ENCODE data around the gene MRC1. TPM values are rescaled to one million over a fixed set of nuclear protein-coding genes. Genes with fewer than 3 reads are reported as not detected.
"Not testable (repeated sequence)": the region's sequence is repeated elsewhere in the genome, so short reads cannot be mapped to it uniquely, and the experiment has no call there.

Gene MRC1
- total RNA-seq, 5 donors from 2014 or later (not counting 1 experiment from before 2014, with no cell fraction given): 0.53 to 0.76 (median 0.60) TPM; not detected in 2

GRCh38 chr10:17954372-17954771 is 145.2 kb downstream of the MRC1 start:
- H3K4me1 Mint-ChIP-seq, H3K36me3 Mint-ChIP-seq, POLR2A ChIA-PET: not testable (repeated sequence)

DNA sequence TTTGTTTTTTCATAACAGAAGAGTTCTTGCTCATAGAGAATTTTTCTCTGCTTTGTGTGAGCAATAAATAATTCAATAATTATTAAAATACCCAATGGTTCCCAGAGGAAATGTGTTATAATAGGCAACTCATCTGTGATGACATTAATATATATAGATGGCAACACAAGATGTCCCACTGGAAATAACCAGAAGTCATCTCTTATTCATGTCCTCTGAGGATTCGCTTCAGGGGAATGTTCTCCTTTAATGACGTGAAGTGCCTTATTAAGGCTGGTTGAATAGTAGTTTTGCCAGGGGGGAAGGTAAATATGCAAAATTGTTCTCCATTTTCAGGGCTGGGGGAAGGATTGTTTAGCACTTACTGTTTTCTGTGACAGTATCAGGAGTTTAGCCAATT is 145.7 kb downstream of the MRC1 start:
- Histone ChIP-seq H3K27ac (ENCODE audit: low read length) (no peak overlapping the region), H3K4me1 (ENCODE audit: control insufficient read depth in 1 of 2, extremely low read depth in 1 of 2, insufficient read depth in 2 of 2, low read length in 2 of 2) (no peaks in the 10 kb centered on the region), H3K9me3 (no peaks in the 10 kb centered on the region), H3K36me3 (ENCODE audit: control insufficient read depth in 2 of 2, extremely low read depth in 1 of 2, insufficient read depth in 1 of 2, low read length in 1 of 2) (no peaks in the 10 kb centered on the region), H3K4me3 (ENCODE audit: control insufficient read depth in 1 of 2, extremely low read depth in 1 of 2, low read length in 1 of 2) (no peak overlapping the region), H3K27me3 (replicated peaks in 1 of 2; ENCODE audit: control insufficient read depth in 2 of 2, extremely low read depth in 1 of 2, insufficient read depth in 2 of 2, low read length in 1 of 2) (no peaks in the 10 kb centered on the region)
- Mint-ChIP-seq H3K4me3 (no peak overlapping the region), H3K9me3 (peaks cover 0 to 5% (median 3%) of the 10 kb centered on the region in 3 donors), H3K27ac (no peak overlapping the region), H3K4me1 (no peaks in the 10 kb centered on the region), H3K27me3 (peaks cover 0 to 3% of the 10 kb centered on the region in 2 donors), H3K36me3 (no peaks in the 10 kb centered on the region)
- WGBS (ENCODE audit: insufficient coverage): 100% methylated on average over 2 of the region's 2 CpGs
- CTCF ChIA-PET: interaction anchor here in 1 of 2 donors (0.6 kb wide), 1 partner anchor 1622 kb away, joined by 3 read pairs; no protein-coding TSS in a partner anchor
- POLR2A ChIA-PET: no interaction called here
- no peak for DNase-seq
- no peak for ATAC-seq (replicated peaks in 1 of 4)

More at GRCh38 chr10:17954372-17954771, 145.2 kb downstream of the MRC1 start:
- H3K27ac ChIP-seq (ENCODE audit: low read length); H3K27ac Mint-ChIP-seq; H3K9me3 Mint-ChIP-seq; H3K4me3 Mint-ChIP-seq; ATAC-seq (replicated peaks in 1 of 4); H3K27me3 Mint-ChIP-seq; CTCF ChIA-PET; H3K36me3 ChIP-seq (ENCODE audit: control insufficient read depth in 2 of 2, extremely low read depth in 1 of 2, insufficient read depth in 1 of 2, low read length in 1 of 2); DNase-seq; H3K27me3 ChIP-seq (replicated peaks in 1 of 2; ENCODE audit: control insufficient read depth in 2 of 2, extremely low read depth in 1 of 2, insufficient read depth in 2 of 2, low read length in 1 of 2); H3K9me3 ChIP-seq; H3K4me1 ChIP-seq (ENCODE audit: control insufficient read depth in 1 of 2, extremely low read depth in 1 of 2, insufficient read depth in 2 of 2, low read length in 2 of 2); H3K4me3 ChIP-seq (ENCODE audit: control insufficient read depth in 1 of 2, extremely low read depth in 1 of 2, low read length in 1 of 2): not testable (repeated sequence)
- no CpG with 5 or more reads among the region's 10 CpGs for WGBS (ENCODE audit: insufficient coverage)

- no peaks in the 10 kb centered on the region for H3K4me1 Mint-ChIP-seq
- peaks cover 2 to 8% (median 7%) of the 10 kb centered on the region in 3 donors for H3K9me3 Mint-ChIP-seq
- Histone ChIP-seq H3K9me3 (no peaks in the 10 kb centered on the region), H3K4me3 (ENCODE audit: control insufficient read depth in 1 of 2, extremely low read depth in 1 of 2, low read length in 1 of 2) (no peak overlapping the region), H3K27me3 (replicated peaks in 1 of 2; ENCODE audit: control insufficient read depth in 2 of 2, extremely low read depth in 1 of 2, insufficient read depth in 2 of 2, low read length in 1 of 2) (no peaks in the 10 kb centered on the region), H3K4me1 (ENCODE audit: control insufficient read depth in 1 of 2, extremely low read depth in 1 of 2, insufficient read depth in 2 of 2, low read length in 2 of 2) (no peaks in the 10 kb centered on the region), H3K36me3 (ENCODE audit: control insufficient read depth in 2 of 2, extremely low read depth in 1 of 2, insufficient read depth in 1 of 2, low read length in 1 of 2) (no peaks in the 10 kb centered on the region), H3K27ac (ENCODE audit: low read length) (no peak overlapping the region)
- H3K4me3 Mint-ChIP-seq: no peak overlapping the region
- H3K27ac Mint-ChIP-seq: no peak overlapping the region
- DNase-seq: no peak
- WGBS (ENCODE audit: insufficient coverage): 93% methylated on average over 5 of the region's 7 CpGs
- peaks cover 0 to 3% of the 10 kb centered on the region in 2 donors for H3K27me3 Mint-ChIP-seq
- POLR2A ChIA-PET: no interaction called here
- no peaks in the 10 kb centered on the region for H3K36me3 Mint-ChIP-seq
- no peak for ATAC-seq (replicated peaks in 1 of 4)
- CTCF ChIA-PET: no interaction called here
These were observed 148.9 kb downstream of the MRC1 start for GRCh38 chr10:17958049-17958448.

- peaks cover 0 to 3% of the 10 kb centered on the region in 2 donors for H3K27me3 Mint-ChIP-seq
- POLR2A ChIA-PET: no interaction called here
- no peak overlapping the region for H3K4me3 Mint-ChIP-seq
- H3K36me3 Mint-ChIP-seq: no peaks in the 10 kb centered on the region
- H3K27ac Mint-ChIP-seq: no peak overlapping the region
- CTCF ChIA-PET: no interaction called here
- H3K9me3 Mint-ChIP-seq: peaks cover 2 to 8% (median 7%) of the 10 kb centered on the region in 3 donors
- H3K36me3 ChIP-seq (ENCODE audit: control insufficient read depth in 2 of 2, extremely low read depth in 1 of 2, insufficient read depth in 1 of 2, low read length in 1 of 2): no peaks in the 10 kb centered on the region
- DNase-seq (no peak), ATAC-seq (replicated peaks in 1 of 4) (no peak)
- no peak overlapping the region for H3K27ac ChIP-seq (ENCODE audit: low read length)
- no peaks in the 10 kb centered on the region for H3K4me1 ChIP-seq (ENCODE audit: control insufficient read depth in 1 of 2, extremely low read depth in 1 of 2, insufficient read depth in 2 of 2, low read length in 2 of 2)
- H3K4me1 Mint-ChIP-seq: no peaks in the 10 kb centered on the region
- no peaks in the 10 kb centered on the region for H3K9me3 ChIP-seq
- no peak overlapping the region for H3K4me3 ChIP-seq (ENCODE audit: control insufficient read depth in 1 of 2, extremely low read depth in 1 of 2, low read length in 1 of 2)
- no peaks in the 10 kb centered on the region for H3K27me3 ChIP-seq (replicated peaks in 1 of 2; ENCODE audit: control insufficient read depth in 2 of 2, extremely low read depth in 1 of 2, insufficient read depth in 2 of 2, low read length in 1 of 2)
- WGBS (ENCODE audit: insufficient coverage): no CpG with 5 or more reads among the region's 2 CpGs
These were observed 150.7 kb downstream of the MRC1 start for GRCh38 chr10:17959870-17960269.

Other genes with a start within 250 kb of the MRC1 start
- 1 to 10 TPM in 3 of 5 donors, under 1 TPM in 2; 0.39 to 4.2 (median 1.3) TPM for gene HACD1, start 192.0 kb upstream of the MRC1 start, total RNA-seq
- gene STAM, start 165.2 kb upstream of the MRC1 start, total RNA-seq: 10 to 100 TPM; 18.6 to 42.7 (median 25.7) TPM
- gene TMEM236, start 57.1 kb upstream of the MRC1 start, total RNA-seq: under 1 TPM in 4 of 5 donors, not detected in 1; 0.03 to 0.38 (median 0.07) TPM
- not detected for gene SLC39A12, start 142.6 kb downstream of the MRC1 start, total RNA-seq